Heart right ventricle (tissue), 16 donors: ENCODE measurements around the gene LCN15. TPM values are rescaled to one million over a fixed set of nuclear protein-coding genes. Genes with fewer than 3 reads are reported as not detected.
A peak's percentile ranks its signal among the peaks of the same experiment; 100 is the strongest.
"Not testable (repeated sequence)": the region's sequence is repeated elsewhere in the genome, so short reads cannot be mapped to it uniquely, and the experiment has no call there.

Experiments
- ATAC-seq, 8 donors: fragments of 200-7000 bp; cut with Tn5 transposase; one replicate each; pipeline ENCODE4 v1.9.1; 2020; ENCODE audit warnings: mild to moderate bottlenecking in 8 of 8, moderate library complexity in 8 of 8, moderate number of reproducible peaks in 1 of 8
- DNase-seq, 2 donors: peaks; one replicate each; pipeline ENCODE4 v3.0.0-alpha.2; 2020
- H3K27ac ChIP-seq, 10 donors: fragments of 200-600 bp; sonication (generic) in 2 of 10; one replicate each; pipeline versions ENCODE4 v1.5.0 to v1.8.0; 2020 to 2022; ENCODE audit warnings: mild to moderate bottlenecking in 3 of 10
- H3K27me3 ChIP-seq, 7 donors: fragments of 200-600 bp; one replicate each; pipeline ENCODE4 v1.8.0; 2021 to 2022; ENCODE audit warnings: mild to moderate bottlenecking in 2 of 7
- H3K36me3 ChIP-seq, 9 donors: fragments of 200-600 bp; sonication (generic) in 1 of 9; one replicate each; pipeline versions ENCODE4 v1.5.0 to v1.8.0; 2020 to 2022; ENCODE audit warnings: mild to moderate bottlenecking in 2 of 9
- H3K4me1 ChIP-seq, 9 donors: fragments of 200-600 bp; sonication (generic) in 1 of 9; one replicate each; pipeline versions ENCODE4 v1.5.0 to v1.8.0; 2020 to 2022; ENCODE audit warnings: mild to moderate bottlenecking in 4 of 9
- H3K4me3 ChIP-seq, 10 donors: fragments of 200-600 bp; sonication (generic) in 2 of 10; one replicate each; pipeline versions ENCODE4 v1.5.0 to v1.8.0; 2020 to 2022; ENCODE audit warnings: mild to moderate bottlenecking in 7 of 10, moderate library complexity in 2 of 10
- H3K9me3 ChIP-seq, 11 donors: fragments of 200-600 bp in 10 of 11; sonication (generic) in 2 of 11; one replicate each; pipeline versions ENCODE4 v1.5.0 to v1.8.0; 2013 to 2022; ENCODE audit warnings: mild to moderate bottlenecking in 2 of 11, control low read depth in 1 of 11, moderate library complexity in 1 of 11
- CTCF ChIP-seq, 9 donors: fragments of 200-600 bp; sonication (generic) in 2 of 9; IDR thresholded peaks; one replicate each; pipeline versions ENCODE4 v1.5.0 to v1.8.0; 2021 to 2022; ENCODE audit warnings: antibody characterized with exemption in 9 of 9, mild to moderate bottlenecking in 5 of 9, moderate library complexity in 1 of 9
- WGBS, 2 donors: extraction: QIAGEN DNeasy Blood & Tissue Kit; methylation state at CpG; one replicate each; pipeline ENCODE4 v1.1.7; 2013; ENCODE audit warnings: inconsistent platforms in 1 of 2; 5-methylcytosine and 5-hydroxymethylcytosine counted together
- intact Hi-C, 10 donors: fragments of 100-400 bp; cut with DNase I; formaldehyde crosslinking; loops; one replicate each; pipeline versions ENCODE4 v1.11.1 to v1.14.2; 2022
- microRNA-seq, 2 donors: library from miRNA; unstranded; fragments of <30 nt; microRNA quantifications; one replicate each; pipeline ENCODE4 v1.2.0, GENCODE V29; 2021
- polyA plus RNA-seq, 2 donors: library from polyadenylated mRNA; stranded (reverse); fragments of 200-250 nt; gene quantifications; one replicate each; pipeline ENCODE4 v1.2.3, GENCODE V29; 2013
- total RNA-seq, 10 donors: library from RNA; stranded (reverse); fragmentation: NEBNext Ultra II Directional in 3 of 10; extraction: Animal tissue kit (Norgen Biotek cat#: 25700) in 3 of 10; gene quantifications; one replicate each; pipeline versions ENCODE4 v1.2.1 to v1.2.4, GENCODE V29; 2021 to 2023
- donor health status: Arrhythmogenic right ventricular cardiomyopathy.
- donor health status: ischemic (EF 13 %, LVEDD 7.1; RV severe dilation, severe dysfunction).
- donor health status: healthy with polysubstance abuse.
- donor health status: DM: no; HTN: yes; CAD: no.
- donor health status: DM: no; HTN: no; CAD: no.
- donor health status: ischemic (EF 25% LVEDD 6.9; RV normal size, moderate dysfunction).
- donor health status: ischemic (EF 25% LVEDD 5.7; RV mildly dilated, moderate dysfunction).
- donor health status: healthy.
- donor health status: DM: yes; HTN: yes; CAD: no.
- donor health status: Ischemic cardiomyopathy.
- donor health status: ischemic (EF 35%, LVEDD 5.7; RV mildly dilated, moderate dysfunction).
- donor health status: nonischemic (EF 11% LVEDD 7.7; RV severe dilation, severe dysfunction).
- donor health status: DM: yes; HTN: yes; CAD: no.
- donor health status: PGD.
- donor health status: ischemic (EF 29% LVEDD 5.4; RV normal size, mild dysfunction).
- donor health status: nonischemic (EF 23%, LVEDD 6.1; RV moderate dilation, normal function).

Gene LCN15
- total and polyA plus RNA-seq, 12 donors: 0.85 to 20.1 (median 1.3) TPM; not detected in 7

GRCh38 chr9:136711751-136712689, 52.3 kb downstream of the LCN15 start, which contains the start of gene DIPK1B:
Gene DIPK1B, plus strand, starts transcription at chr9:136712572. Its CDS starts 94 bp downstream, at chr9:136712666.
- intact Hi-C loops: loop anchor here in 1 of 10 donors (5.0 kb wide), 1 partner anchor 55 kb away; no protein-coding TSS in a partner anchor
- ATAC-seq: peak in 2 of 8 donors; percentile 2 to 13
- H3K4me1 ChIP-seq: peaks cover 14 to 45% (median 38%) of the 10 kb centered on the region in 9 donors
- peak within 1 kb of the TSS; percentile 54 to 90 (median 73) for H3K4me3 ChIP-seq
- H3K27me3 ChIP-seq: peaks cover 0 to 54% (median 0%) of the 10 kb centered on the region in 7 donors
- DNase-seq: no peak
- no peaks in the 10 kb centered on the region for H3K36me3 ChIP-seq
- H3K27ac ChIP-seq: peak within 1 kb of the TSS; percentile 47 to 92 (median 86)
- WGBS, 2 donors: 2 to 3% methylated on average over 83 to 113 of the region's 119 CpGs
- no peak for TF ChIP-seq CTCF (IDR thresholded peaks at IDR 0.05)
- H3K9me3 ChIP-seq: no peaks in the 10 kb centered on the region

GRCh38 chr9:136711219-136711648, 53.1 kb downstream of the LCN15 start:
- not testable (repeated sequence) for ATAC-seq, H3K9me3 ChIP-seq, DNase-seq, H3K36me3 ChIP-seq
- intact Hi-C loops: loop anchor here in 1 of 10 donors (5.0 kb wide), 1 partner anchor 54 kb away; no protein-coding TSS in a partner anchor
- Histone ChIP-seq H3K27ac (peak overlapping the region in 4 of 10 donors; percentile 30 to 74 (median 67)), H3K4me3 (peak overlapping the region in 1 of 10 donors; percentile 54), H3K4me1 (peaks cover 14 to 43% (median 38%) of the 10 kb centered on the region in 9 donors), H3K27me3 (peaks cover 0 to 54% (median 0%) of the 10 kb centered on the region in 7 donors)
- WGBS, 2 donors: 54 to 60% methylated on average over 4 of the region's 4 CpGs

DNA sequence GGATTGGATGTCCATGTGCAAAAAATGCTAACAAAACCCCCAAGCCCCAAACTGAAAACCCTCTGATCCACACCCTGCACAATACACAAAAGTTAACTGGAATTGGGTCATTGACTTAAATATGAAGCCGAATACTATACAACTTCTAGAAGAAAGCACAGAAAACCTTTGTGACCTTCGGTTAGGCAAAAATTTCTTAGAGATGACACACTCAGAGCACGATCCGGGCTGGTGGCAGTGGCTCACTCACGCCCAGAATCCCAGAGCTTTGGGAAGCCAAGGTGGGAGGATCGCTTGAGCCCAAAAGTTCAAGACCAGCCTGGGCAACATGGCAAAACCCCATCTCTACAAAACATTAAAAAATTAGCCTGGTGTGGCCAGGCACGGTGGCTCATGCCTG, 53.8 kb downstream of the LCN15 start:
- intact Hi-C loops: loop anchor here in 1 of 10 donors (5.0 kb wide), 1 partner anchor 53 kb away; no protein-coding TSS in a partner anchor
- ATAC-seq: no peak
- H3K27ac ChIP-seq: no peak overlapping the region

More for the DNA sequence above, 53.8 kb downstream of the LCN15 start:
- H3K4me3 ChIP-seq: no peak overlapping the region
- peaks cover 0 to 50% (median 0%) of the 10 kb centered on the region in 7 donors for H3K27me3 ChIP-seq
- no peak for TF ChIP-seq CTCF (IDR thresholded peaks at IDR 0.05)
- peaks cover 14 to 40% (median 37%) of the 10 kb centered on the region in 9 donors for H3K4me1 ChIP-seq
- no peaks in the 10 kb centered on the region for H3K9me3 ChIP-seq
- no peaks in the 10 kb centered on the region for H3K36me3 ChIP-seq
- 85 to 86% methylated on average over 7 of the region's 7 CpGs for WGBS, 2 donors
- no peak for DNase-seq

Small RNAs within 50 kb of the gene (microRNA-seq; reads per million reads assigned to microRNA genes)
- 0 reads per million in 2 donors for gene MIR6722

Other genes starting within 250 kb of the LCN15 start
- gene NOTCH1, start 218.5 kb downstream of the LCN15 start, total RNA-seq: 10 to 100 TPM; 12.0 to 27.0 (median 21.8) TPM
- gene NOTCH1, start 218.5 kb downstream of the LCN15 start, polyA plus RNA-seq: 10 to 100 TPM in 1 of 2 donors, 1 to 10 TPM in 1; 7.3 to 14.5 TPM
- 100 to 1,000 TPM in 5 of 10 donors, 10 to 100 TPM in 5; 68.6 to 115 (median 99.6) TPM for gene EGFL7, start 101.6 kb downstream of the LCN15 start, total RNA-seq
- gene EGFL7, start 101.6 kb downstream of the LCN15 start, polyA plus RNA-seq: 100 to 1,000 TPM; 160 to 377 TPM
- gene AGPAT2, start 77.1 kb downstream of the LCN15 start, total RNA-seq: 10 to 100 TPM; 48.1 to 83.3 (median 58.4) TPM
- gene AGPAT2, start 77.1 kb downstream of the LCN15 start, polyA plus RNA-seq: 100 to 1,000 TPM in 1 of 2 donors, 10 to 100 TPM in 1; 97.2 to 195 TPM
- 10 to 100 TPM; 15.7 to 26.1 (median 17.9) TPM for gene DIPK1B, start 51.9 kb downstream of the LCN15 start, total RNA-seq
- 10 to 100 TPM; 24.8 to 37.9 TPM for gene DIPK1B, start 51.9 kb downstream of the LCN15 start, polyA plus RNA-seq
- gene LCN10, start 21.6 kb downstream of the LCN15 start, total RNA-seq: 10 to 100 TPM in 3 of 10 donors, 1 to 10 TPM in 4, under 1 TPM in 3; 0.44 to 28.7 (median 1.7) TPM
- 100 to 1,000 TPM in 1 of 2 donors, 10 to 100 TPM in 1; 34.0 to 144 TPM for gene LCN10, start 21.6 kb downstream of the LCN15 start, polyA plus RNA-seq
- 10 to 100 TPM in 3 of 10 donors, 1 to 10 TPM in 7; 1.5 to 76.8 (median 3.5) TPM for gene LCN6, start 16.0 kb downstream of the LCN15 start, total RNA-seq
- gene LCN6, start 16.0 kb downstream of the LCN15 start, polyA plus RNA-seq: 100 to 1,000 TPM in 1 of 2 donors, 10 to 100 TPM in 1; 95.6 to 261 TPM
- gene LCN8, start 6.3 kb downstream of the LCN15 start, total RNA-seq: not detected
- not detected for gene LCN8, start 6.3 kb downstream of the LCN15 start, polyA plus RNA-seq
- 10 to 100 TPM; 48.1 to 83.4 (median 61.8) TPM for gene TMEM141, start 26.8 kb upstream of the LCN15 start, total RNA-seq
- 100 to 1,000 TPM in 1 of 2 donors, 10 to 100 TPM in 1; 95.6 to 107 TPM for gene TMEM141, start 26.8 kb upstream of the LCN15 start, polyA plus RNA-seq
- 1 to 10 TPM in 6 of 10 donors, under 1 TPM in 4; 0.56 to 2.4 (median 1.1) TPM for gene CCDC183, start 31.8 kb upstream of the LCN15 start, total RNA-seq
- 1 to 10 TPM in 1 of 2 donors, under 1 TPM in 1; 0.49 to 9.2 TPM for gene CCDC183, start 31.8 kb upstream of the LCN15 start, polyA plus RNA-seq
- 10 to 100 TPM; 61.6 to 91.2 (median 66.6) TPM for gene RABL6, start 43.4 kb upstream of the LCN15 start, total RNA-seq
- 10 to 100 TPM; 60.5 to 97.4 TPM for gene RABL6, start 43.4 kb upstream of the LCN15 start, polyA plus RNA-seq
- gene AJM1, start 78.0 kb upstream of the LCN15 start, total RNA-seq: 1 to 10 TPM; 3.6 to 8.3 (median 5.9) TPM
- 1 to 10 TPM; 3.4 to 7.6 TPM for gene AJM1, start 78.0 kb upstream of the LCN15 start, polyA plus RNA-seq
- gene PHPT1, start 84.9 kb upstream of the LCN15 start, total RNA-seq: 100 to 1,000 TPM; 310 to 376 (median 327) TPM
- 100 to 1,000 TPM; 354 to 650 TPM for gene PHPT1, start 84.9 kb upstream of the LCN15 start, polyA plus RNA-seq
- 10 to 100 TPM in 2 of 10 donors, 1 to 10 TPM in 8; 4.1 to 11.3 (median 8.3) TPM for gene MAMDC4, start 87.8 kb upstream of the LCN15 start, total RNA-seq
- gene MAMDC4, start 87.8 kb upstream of the LCN15 start, polyA plus RNA-seq: 10 to 100 TPM in 1 of 2 donors, 1 to 10 TPM in 1; 8.0 to 45.4 TPM
- gene EDF1, start 101.8 kb upstream of the LCN15 start, total RNA-seq: 100 to 1,000 TPM; 289 to 375 (median 329) TPM
- 1,000 to 10,000 TPM in 1 of 2 donors, 100 to 1,000 TPM in 1; 624 to 1,058 TPM for gene EDF1, start 101.8 kb upstream of the LCN15 start, polyA plus RNA-seq
- 10 to 100 TPM in 5 of 10 donors, 1 to 10 TPM in 5; 5.4 to 14.8 (median 9.7) TPM for gene TRAF2, start 122.0 kb upstream of the LCN15 start, total RNA-seq
- 10 to 100 TPM; 10.1 to 17.0 TPM for gene TRAF2, start 122.0 kb upstream of the LCN15 start, polyA plus RNA-seq
- gene FBXW5, start 180.2 kb upstream of the LCN15 start, total RNA-seq: 100 to 1,000 TPM; 118 to 169 (median 138) TPM
- gene FBXW5, start 180.2 kb upstream of the LCN15 start, polyA plus RNA-seq: 100 to 1,000 TPM; 177 to 215 TPM
- 10 to 100 TPM in 1 of 10 donors, 1 to 10 TPM in 9; 1.2 to 10.0 (median 2.4) TPM for gene C8G, start 180.7 kb upstream of the LCN15 start, total RNA-seq
- 1 to 10 TPM; 2.0 to 2.1 TPM for gene C8G, start 180.7 kb upstream of the LCN15 start, polyA plus RNA-seq
- gene LCN12, start 187.8 kb upstream of the LCN15 start, total RNA-seq: 10 to 100 TPM in 4 of 10 donors, 1 to 10 TPM in 6; 4.1 to 17.9 (median 6.8) TPM
- 1 to 10 TPM in 1 of 2 donors, under 1 TPM in 1; 0.74 to 8.3 TPM for gene LCN12, start 187.8 kb upstream of the LCN15 start, polyA plus RNA-seq
- 1,000 to 10,000 TPM; 1,129 to 5,119 (median 4,014) TPM for gene PTGDS, start 213.0 kb upstream of the LCN15 start, total RNA-seq
- gene PTGDS, start 213.0 kb upstream of the LCN15 start, polyA plus RNA-seq: 1,000 to 10,000 TPM; 2,970 to 3,711 TPM
- gene LCNL1, start 218.5 kb upstream of the LCN15 start, total RNA-seq: 10 to 100 TPM in 2 of 10 donors, 1 to 10 TPM in 8; 1.4 to 10.9 (median 6.4) TPM
- 10 to 100 TPM in 1 of 2 donors, under 1 TPM in 1; 0.10 to 10.3 TPM for gene LCNL1, start 218.5 kb upstream of the LCN15 start, polyA plus RNA-seq
- gene PAXX, start 227.9 kb upstream of the LCN15 start, total RNA-seq: 10 to 100 TPM; 12.7 to 29.5 (median 16.1) TPM
- gene PAXX, start 227.9 kb upstream of the LCN15 start, polyA plus RNA-seq: 100 to 1,000 TPM in 1 of 2 donors, 10 to 100 TPM in 1; 51.7 to 131 TPM
- gene CLIC3, start 232.1 kb upstream of the LCN15 start, total RNA-seq: 10 to 100 TPM in 1 of 10 donors, 1 to 10 TPM in 8, under 1 TPM in 1; 0.46 to 11.5 (median 3.0) TPM
- 10 to 100 TPM in 1 of 2 donors, 1 to 10 TPM in 1; 9.5 to 21.4 TPM for gene CLIC3, start 232.1 kb upstream of the LCN15 start, polyA plus RNA-seq